HCT116 (cell line): ENCODE results near the gene SPESP1. TPM values are rescaled to one million over a fixed set of nuclear protein-coding genes. Genes with fewer than 3 reads are reported as not detected.

Experiments used
- ATAC-seq: fragments of 200-7000 bp; cut with Tn5 transposase; 2 replicates; pipeline ENCODE4 v1.9.1; 2020; ENCODE audit warnings: mild to moderate bottlenecking, moderate library complexity
- BruUV-seq: library from RNA; stranded (reverse); fragments of 400-500 nt; replicated peaks from 2 replicates; lab custom pipeline; 2021; lab: Mats Ljungman, UMichigan
- CTCF ChIA-PET: fragments of 300-600 bp; sonication (Branson Sonifier 250); formaldehyde crosslinking; loops from one replicate; lab custom pipeline; 2021; ENCODE audit warnings: antibody characterized with exemption; lab: Charles Lee
- POLR2A ChIA-PET: fragments of 300-600, 350-600 bp; sonication (Branson Sonifier 250); formaldehyde crosslinking; loops from one replicate; lab custom pipeline; 2021; ENCODE audit warnings: antibody characterized with exemption; lab: Charles Lee
- RAD21 ChIA-PET, 2 experiments: fragments of 300-600 bp; sonication (Branson Sonifier 250); formaldehyde crosslinking; loops; one replicate each; lab custom pipeline; 2023; ENCODE audit warnings: low total read pairs in 2 of 2; ENCODE audit not compliant: uncharacterized antibody in 2 of 2, unreplicated experiment in 2 of 2, low non-redundant PET in 1 of 2; lab: Charles Lee
- DNase-seq: peaks from one replicate; pipeline ENCODE4 v3.0.0-alpha.2; 2010; ENCODE audit warnings: low read depth, low spot score
- H2AFZ ChIP-seq: fragments of 200-600 bp; shearing (Covaris generic), sonication (generic); 2 replicates; pipeline ENCODE4 v1.6.1; 2017; ENCODE audit warnings: low read depth, mixed run types, mixed read lengths, antibody characterized with exemption, low read length; ENCODE audit not compliant: poor library complexity, severe bottlenecking
- H3K27ac ChIP-seq: 2 replicates; pipeline ENCODE4 v1.5.1; 2012; ENCODE audit warnings: low read depth, low read length
- H3K27me3 ChIP-seq: fragments of 200-600 bp; sonication (generic); 2 replicates; pipeline ENCODE4 v1.6.1; 2016; ENCODE audit warnings: mixed run types, low read length, mixed read lengths; ENCODE audit not compliant: insufficient read depth
- H3K36me3 ChIP-seq, 2 experiments: fragments of 200-500 bp in 1 of 2; fragments of 200-600 bp in 1 of 2; sonication (Bioruptor generic) in 1 of 2; sonication (generic) in 1 of 2; 2 replicates each; pipeline versions ENCODE4 v1.5.1 to v1.6.1; 2014 to 2016; ENCODE audit warnings: low read length in 2 of 2, inconsistent platforms in 1 of 2, mixed read lengths in 1 of 2, mixed run types in 1 of 2; ENCODE audit not compliant: insufficient read depth in 2 of 2, control insufficient read depth in 1 of 2
- H3K4me1 ChIP-seq, 2 experiments: fragments of 200-600 bp in 1 of 2; sonication (generic) in 1 of 2; 2 replicates each; pipeline versions ENCODE4 v1.5.1 to v1.6.1; 2012 to 2017; ENCODE audit warnings: low read length in 2 of 2, inconsistent platforms in 1 of 2, mild to moderate bottlenecking in 1 of 2, mixed read lengths in 1 of 2, mixed run types in 1 of 2, moderate library complexity in 1 of 2; ENCODE audit not compliant: insufficient read depth in 2 of 2, control insufficient read depth in 1 of 2
- H3K4me2 ChIP-seq: fragments of 200-600 bp; sonication (generic); 2 replicates; pipeline ENCODE4 v1.6.1; 2017; ENCODE audit warnings: mixed run types, low read length, mixed read lengths
- H3K4me3 ChIP-seq, 2 experiments: fragments of 200-600 bp in 1 of 2; sonication (generic) in 1 of 2; replicated peaks in 1 of 2; 2 replicates each; pipeline ENCODE4 v1.5.1; 2011 to 2016; ENCODE audit warnings: low read length in 2 of 2, control low read depth in 1 of 2, low read depth in 1 of 2, mild to moderate bottlenecking in 1 of 2, mixed read lengths in 1 of 2, mixed run types in 1 of 2
- H3K79me2 ChIP-seq: fragments of 200-600 bp; sonication (generic); 2 replicates; pipeline ENCODE4 v1.6.1; 2017; ENCODE audit warnings: mild to moderate bottlenecking, mixed run types, low read length, moderate library complexity, mixed read lengths; ENCODE audit not compliant: insufficient read depth
- H3K9ac ChIP-seq: fragments of 200-600 bp; sonication (generic); 2 replicates; pipeline ENCODE4 v1.6.1; 2016; ENCODE audit warnings: low read length, mixed read lengths
- H3K9me2 ChIP-seq: fragments of 200-600 bp; sonication (generic), shearing (Covaris generic); 2 replicates; pipeline ENCODE4 v1.6.1; 2017; ENCODE audit warnings: mixed run types, mild to moderate bottlenecking, moderate library complexity; ENCODE audit not compliant: insufficient read depth
- H3K9me3 ChIP-seq, 2 experiments: fragments of 200-500 bp in 1 of 2; fragments of 200-600 bp in 1 of 2; sonication (Bioruptor generic) in 1 of 2; sonication (generic) in 1 of 2; 2 replicates each; pipeline ENCODE4 v1.6.1; 2014 to 2017; ENCODE audit warnings: low read length in 2 of 2, mixed read lengths in 2 of 2, inconsistent platforms in 1 of 2, low read depth in 1 of 2, mild to moderate bottlenecking in 1 of 2, mixed run types in 1 of 2, moderate library complexity in 1 of 2; ENCODE audit not compliant: control insufficient read depth in 1 of 2, insufficient read depth in 1 of 2
- H4K20me1 ChIP-seq: fragments of 200-600 bp; sonication (generic), shearing (Covaris generic); 2 replicates; pipeline ENCODE4 v1.6.1; 2017; ENCODE audit warnings: mixed run types, mild to moderate bottlenecking, moderate library complexity; ENCODE audit not compliant: insufficient read depth
- ATF3 ChIP-seq: IDR thresholded peaks from 2 replicates; pipeline ENCODE4 v1.6.1; 2012
- CBX3 ChIP-seq: IDR thresholded peaks from 2 replicates; pipeline ENCODE4 v1.6.1; 2012; ENCODE audit warnings: low read depth
- CTCF ChIP-seq, 3 experiments: fragments of 200-600 bp in 1 of 3; sonication (generic) in 1 of 3; IDR thresholded peaks in 2 of 3; conservative IDR thresholded peaks in 1 of 3; 2 replicates each; pipeline ENCODE4 v1.5.1; 2012 to 2017; ENCODE audit warnings: low read depth in 2 of 3, low read length in 2 of 3, antibody characterized with exemption in 1 of 3, borderline replicate concordance in 1 of 3, control low read depth in 1 of 3, mild to moderate bottlenecking in 1 of 3, mixed read lengths in 1 of 3, mixed run types in 1 of 3, moderate library complexity in 1 of 3; ENCODE audit not compliant: insufficient read depth in 1 of 3
- TCF7L2 ChIP-seq: IDR thresholded peaks from 2 replicates; pipeline ENCODE4 v1.7.0; 2011; ENCODE audit warnings: borderline replicate concordance, inconsistent platforms; ENCODE audit not compliant: insufficient read depth, insufficient read length; ENCODE audit errors: extremely low read depth
- ZFX ChIP-seq: fragments of 450-650 bp; IDR thresholded peaks from 2 replicates; pipeline ENCODE4 v1.6.1; 2017
- intact Hi-C: fragments of 100-400 bp; cut with micrococcal nuclease; formaldehyde crosslinking; loops from 2 replicates; pipeline ENCODE4 v1.10.0; 2022
- total RNA-seq: library from RNA; stranded (reverse); gene quantifications from one replicate; pipeline ENCODE4 v1.2.1, GENCODE V29; 2021; ENCODE audit not compliant: unreplicated experiment
- TF ChIP-seq, protein P1 (sequence below): IDR thresholded peaks from 2 replicates; pipeline ENCODE4 v1.6.1; 2012; ENCODE audit warnings: low read depth

SPESP1 gene
- total RNA-seq, 1 experiment from 2014 or later: not detected

DNA sequence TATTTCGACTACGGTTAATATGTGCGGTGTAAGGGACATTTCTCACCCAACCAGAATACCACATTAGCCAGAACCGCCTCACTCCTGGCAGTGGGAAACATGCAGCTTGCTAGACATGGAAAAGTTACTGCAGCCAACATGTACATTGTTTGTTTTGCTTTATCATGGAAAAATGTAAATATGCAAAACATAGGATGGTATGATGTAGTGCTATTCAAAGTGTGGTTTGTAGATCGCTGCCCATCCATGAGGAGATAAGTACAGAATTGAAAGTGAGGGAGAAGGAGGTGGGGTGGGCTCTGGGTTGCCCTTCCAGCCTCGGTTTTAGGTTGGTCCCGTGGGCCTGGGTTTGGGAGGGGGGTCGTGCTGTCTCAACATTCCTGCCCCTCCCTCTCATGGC is 42.5 kb upstream of the SPESP1 start:
- BruUV-seq: no TSS peak
- TF ChIP-seq, protein P1, sequence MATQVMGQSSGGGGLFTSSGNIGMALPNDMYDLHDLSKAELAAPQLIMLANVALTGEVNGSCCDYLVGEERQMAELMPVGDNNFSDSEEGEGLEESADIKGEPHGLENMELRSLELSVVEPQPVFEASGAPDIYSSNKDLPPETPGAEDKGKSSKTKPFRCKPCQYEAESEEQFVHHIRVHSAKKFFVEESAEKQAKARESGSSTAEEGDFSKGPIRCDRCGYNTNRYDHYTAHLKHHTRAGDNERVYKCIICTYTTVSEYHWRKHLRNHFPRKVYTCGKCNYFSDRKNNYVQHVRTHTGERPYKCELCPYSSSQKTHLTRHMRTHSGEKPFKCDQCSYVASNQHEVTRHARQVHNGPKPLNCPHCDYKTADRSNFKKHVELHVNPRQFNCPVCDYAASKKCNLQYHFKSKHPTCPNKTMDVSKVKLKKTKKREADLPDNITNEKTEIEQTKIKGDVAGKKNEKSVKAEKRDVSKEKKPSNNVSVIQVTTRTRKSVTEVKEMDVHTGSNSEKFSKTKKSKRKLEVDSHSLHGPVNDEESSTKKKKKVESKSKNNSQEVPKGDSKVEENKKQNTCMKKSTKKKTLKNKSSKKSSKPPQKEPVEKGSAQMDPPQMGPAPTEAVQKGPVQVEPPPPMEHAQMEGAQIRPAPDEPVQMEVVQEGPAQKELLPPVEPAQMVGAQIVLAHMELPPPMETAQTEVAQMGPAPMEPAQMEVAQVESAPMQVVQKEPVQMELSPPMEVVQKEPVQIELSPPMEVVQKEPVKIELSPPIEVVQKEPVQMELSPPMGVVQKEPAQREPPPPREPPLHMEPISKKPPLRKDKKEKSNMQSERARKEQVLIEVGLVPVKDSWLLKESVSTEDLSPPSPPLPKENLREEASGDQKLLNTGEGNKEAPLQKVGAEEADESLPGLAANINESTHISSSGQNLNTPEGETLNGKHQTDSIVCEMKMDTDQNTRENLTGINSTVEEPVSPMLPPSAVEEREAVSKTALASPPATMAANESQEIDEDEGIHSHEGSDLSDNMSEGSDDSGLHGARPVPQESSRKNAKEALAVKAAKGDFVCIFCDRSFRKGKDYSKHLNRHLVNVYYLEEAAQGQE: no peak
- TF ChIP-seq ZFX: no peak
- no peak for TF ChIP-seq TCF7L2
- Histone ChIP-seq H2AFZ (no peak overlapping the region), H3K4me3 (no peak overlapping the region), H4K20me1 (no peaks in the 10 kb centered on the region), H3K79me2 (no peaks in the 10 kb centered on the region), H3K9ac (no peak overlapping the region), H3K36me3 (no peaks in the 10 kb centered on the region), H3K4me2 (no peak overlapping the region), H3K9me2 (no peaks in the 10 kb centered on the region), H3K27me3 (no peaks in the 10 kb centered on the region), H3K27ac (no peak overlapping the region), H3K9me3 (no peaks in the 10 kb centered on the region), H3K4me1 (peaks cover 0 to 7% of the 10 kb centered on the region in 2 experiments; a peak in 1 of 4 replicates)
- intact Hi-C loops: no loop called here
- ChIA-PET POLR2A (no interaction called here), CTCF (interaction anchor here (3.4 kb wide), 1 partner anchor 12 kb away, joined by 17 read pairs; no protein-coding TSS in a partner anchor), RAD21 (no interaction called here)
- no peak for DNase-seq
- ATAC-seq: no peak

- ChIA-PET CTCF (interaction anchor here (1.6 kb wide), 1 partner anchor 13 kb away, joined by 6 read pairs; no protein-coding TSS in a partner anchor), POLR2A (no interaction called here), RAD21 (no interaction called here)
- ATAC-seq: no peak
- no peak for DNase-seq
- H3K79me2 ChIP-seq: no peaks in the 10 kb centered on the region
- H3K4me3 ChIP-seq: no peak overlapping the region
- no peak overlapping the region for H3K27ac ChIP-seq
- no peak overlapping the region for H3K9ac ChIP-seq
- H3K27me3 ChIP-seq: no peaks in the 10 kb centered on the region
- H3K9me3 ChIP-seq: no peaks in the 10 kb centered on the region
- H4K20me1 ChIP-seq: no peaks in the 10 kb centered on the region
- no peak overlapping the region for H2AFZ ChIP-seq
- H3K4me1 ChIP-seq: peaks cover 0 to 7% of the 10 kb centered on the region in 2 experiments; a peak in 1 of 4 replicates
- H3K36me3 ChIP-seq: no peaks in the 10 kb centered on the region
- no TSS peak for BruUV-seq
- no peak overlapping the region for H3K4me2 ChIP-seq
- no peaks in the 10 kb centered on the region for H3K9me2 ChIP-seq
- TF ChIP-seq, protein P1: no peak
- TF ChIP-seq CBX3 (no peak), ATF3 (no peak), ZFX (no peak), TCF7L2 (no peak), CTCF (IDR thresholded peaks at IDR 0.05 in 2 of 3, conservative IDR thresholded peaks at IDR 0.05 in 1 of 3; ENCODE audit: borderline replicate concordance in 1 of 3, insufficient read depth in 1 of 3, low read depth in 2 of 3, low read length in 2 of 3) (no peak)
- intact Hi-C loops: no loop called here
These were observed 41.9 kb upstream of the SPESP1 start for GRCh38 chr15:68888419-68888818.
